Heart left ventricle (tissue), 13 donors: ENCODE measurements around the gene MOV10.

Source experiments
- CTCF ChIP-seq, 12 donors: fragments of 200-600 bp; sonication (generic) in 4 of 12; IDR thresholded peaks; one replicate each; pipeline versions ENCODE4 v1.5.0 to v1.8.0; 2018 to 2022; ENCODE audit warnings: antibody characterized with exemption in 12 of 12, mild to moderate bottlenecking in 5 of 12
- POLR2A ChIP-seq, 2 donors: fragments of 450-650 bp; IDR thresholded peaks; one replicate each; pipeline ENCODE4 v1.6.1; 2017; ENCODE audit warnings: antibody characterized with exemption in 2 of 2, mild to moderate bottlenecking in 2 of 2, moderate library complexity in 2 of 2
- donor health status: ischemic (EF 13 %, LVEDD 7.1; RV severe dilation, severe dysfunction).
- donor health status: DM: no; HTN: yes; CAD: no.
- donor health status: DM: no; HTN: no; CAD: no.
- donor health status: ischemic (EF 25% LVEDD 6.9; RV normal size, moderate dysfunction).
- donor health status: ischemic (EF 25% LVEDD 5.7; RV mildly dilated, moderate dysfunction).
- donor health status: ischemic (EF 35%, LVEDD 5.7; RV mildly dilated, moderate dysfunction).
- donor health status: nonischemic (EF 11% LVEDD 7.7; RV severe dilation, severe dysfunction).
- donor health status: DM: yes; HTN: yes; CAD: no.
- donor health status: PGD.
- donor health status: ischemic (EF 29% LVEDD 5.4; RV normal size, mild dysfunction).
- donor health status: nonischemic (EF 23%, LVEDD 6.1; RV moderate dilation, normal function).

GRCh38 chr1:112702067-112702395 lies 27.6 kb downstream of the MOV10 start:
- no peak for TF ChIP-seq POLR2A (IDR thresholded peaks at IDR 0.05)
- no peak for TF ChIP-seq CTCF (IDR thresholded peaks at IDR 0.05)
